ENCODE data around the gene SF3B2.

DNA sequence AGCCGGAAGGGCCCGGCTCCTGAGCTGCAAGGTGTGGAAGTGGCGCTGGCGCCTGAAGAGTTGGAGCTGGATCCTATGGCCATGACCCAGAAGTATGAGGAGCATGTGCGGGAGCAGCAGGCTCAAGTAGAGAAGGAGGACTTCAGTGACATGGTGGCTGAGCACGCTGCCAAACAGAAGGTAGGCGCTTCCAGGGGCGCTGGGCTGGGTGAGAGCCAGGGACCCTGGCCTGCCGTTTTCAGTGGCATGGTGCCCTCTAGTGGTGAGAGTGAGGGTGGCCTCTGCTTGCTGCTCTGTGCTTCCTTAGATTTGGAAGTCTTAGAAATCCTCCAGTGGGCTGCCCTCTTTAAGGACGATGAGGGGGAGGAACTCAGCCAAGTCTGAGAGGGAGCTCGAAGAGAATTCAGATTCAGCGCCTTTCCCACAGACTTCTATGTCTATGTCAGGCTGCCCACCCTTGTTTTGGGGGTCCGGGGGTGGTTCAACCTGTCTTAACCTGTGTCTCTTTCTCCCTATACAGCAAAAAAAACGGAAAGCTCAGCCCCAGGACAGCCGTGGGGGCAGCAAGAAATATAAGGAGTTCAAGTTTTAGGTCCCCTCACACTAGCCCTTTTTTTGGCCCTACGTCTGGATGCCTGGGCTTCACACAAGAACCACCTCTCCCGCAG, 16.1 kb downstream of the SF3B2 start:
- peak; percentile 19 to 40 for TF ChIP-seq POLR2AphosphoS5 (IDR thresholded peaks at IDR 0.05)
- no peak for TF ChIP-seq EP300 (IDR thresholded peaks at IDR 0.05)
- no peak for TF ChIP-seq POLR2A (IDR thresholded peaks at IDR 0.05; ENCODE audit: low read depth)
- TF ChIP-seq, protein P1, sequence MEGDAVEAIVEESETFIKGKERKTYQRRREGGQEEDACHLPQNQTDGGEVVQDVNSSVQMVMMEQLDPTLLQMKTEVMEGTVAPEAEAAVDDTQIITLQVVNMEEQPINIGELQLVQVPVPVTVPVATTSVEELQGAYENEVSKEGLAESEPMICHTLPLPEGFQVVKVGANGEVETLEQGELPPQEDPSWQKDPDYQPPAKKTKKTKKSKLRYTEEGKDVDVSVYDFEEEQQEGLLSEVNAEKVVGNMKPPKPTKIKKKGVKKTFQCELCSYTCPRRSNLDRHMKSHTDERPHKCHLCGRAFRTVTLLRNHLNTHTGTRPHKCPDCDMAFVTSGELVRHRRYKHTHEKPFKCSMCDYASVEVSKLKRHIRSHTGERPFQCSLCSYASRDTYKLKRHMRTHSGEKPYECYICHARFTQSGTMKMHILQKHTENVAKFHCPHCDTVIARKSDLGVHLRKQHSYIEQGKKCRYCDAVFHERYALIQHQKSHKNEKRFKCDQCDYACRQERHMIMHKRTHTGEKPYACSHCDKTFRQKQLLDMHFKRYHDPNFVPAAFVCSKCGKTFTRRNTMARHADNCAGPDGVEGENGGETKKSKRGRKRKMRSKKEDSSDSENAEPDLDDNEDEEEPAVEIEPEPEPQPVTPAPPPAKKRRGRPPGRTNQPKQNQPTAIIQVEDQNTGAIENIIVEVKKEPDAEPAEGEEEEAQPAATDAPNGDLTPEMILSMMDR (IDR thresholded peaks at IDR 0.05), result peak; percentile 85 to 97 (median 90)

Measured in esophagus muscularis mucosa (tissue), 4 donors.